Endothelial cell of umbilical vein (primary cell): ENCODE data around the gene CABYR. TPM values are rescaled to one million over a fixed set of nuclear protein-coding genes. Genes with fewer than 3 reads are reported as not detected.

ENCODE experiments used
- BruUV-seq: library from RNA; stranded (reverse); fragments of 400-500 nt; replicated peaks from 2 replicates; lab custom pipeline; 2021; lab: Mats Ljungman, UMichigan
- CTCF ChIA-PET: fragments of 300-600, 350-600 bp; sonication (Branson Sonifier 250); formaldehyde crosslinking; loops from one replicate; lab custom pipeline; 2021; ENCODE audit warnings: antibody characterized with exemption, inconsistent platforms; lab: Charles Lee
- POLR2A ChIA-PET: fragments of 300-600, 350-600 bp; sonication (Branson Sonifier 250); formaldehyde crosslinking; loops from one replicate; lab custom pipeline; 2021; ENCODE audit warnings: antibody characterized with exemption, inconsistent platforms; lab: Charles Lee
- DNase-seq: peaks from one replicate; pipeline ENCODE4 v3.0.0-alpha.2; 2011; ENCODE audit warnings: low read depth, low spot score
- FAIRE-seq: peaks from 2 replicates; lab custom pipeline; 2011; peaks lifted over from hg19 to GRCh38; lab: Jason Lieb, UNC
- H2AFZ ChIP-seq: 2 replicates; pipeline ENCODE4 v1.6.0; 2012; ENCODE audit warnings: low read depth, low read length, control low read depth, inconsistent platforms
- H3K27ac ChIP-seq: 2 replicates; pipeline ENCODE4 v1.5.1; 2011; ENCODE audit warnings: low read depth, mild to moderate bottlenecking, control low read depth, low read length, moderate library complexity; ENCODE audit not compliant: insufficient read depth
- H3K27me3 ChIP-seq, 2 experiments: 2 replicates each; pipeline versions ENCODE4 v1.6.0 to v1.6.1; 2011; ENCODE audit warnings: low read length in 2 of 2, mixed read lengths in 1 of 2; ENCODE audit not compliant: control insufficient read depth in 2 of 2, insufficient read depth in 2 of 2
- H3K36me3 ChIP-seq, 2 experiments: 2 replicates in 1 of 2; 3 replicates in 1 of 2; pipeline ENCODE4 v1.5.1; 2011; ENCODE audit warnings: low read length in 2 of 2, mild to moderate bottlenecking in 1 of 2, moderate library complexity in 1 of 2; ENCODE audit not compliant: control insufficient read depth in 2 of 2, insufficient read depth in 2 of 2; ENCODE audit errors: extremely low read depth in 1 of 2
- H3K4me1 ChIP-seq: 3 replicates; pipeline ENCODE4 v1.5.1; 2011; ENCODE audit warnings: mild to moderate bottlenecking, low read length; ENCODE audit not compliant: control insufficient read depth, insufficient read depth; ENCODE audit errors: extremely low read depth
- H3K4me2 ChIP-seq: 2 replicates; pipeline ENCODE4 v1.6.1; 2011; ENCODE audit warnings: low read length, control low read depth, mixed read lengths; ENCODE audit not compliant: insufficient read depth
- H3K4me3 ChIP-seq, 3 experiments: fragments of 200-600 bp in 1 of 3; sonication (generic), shearing (Covaris generic) in 1 of 3; replicated peaks in 1 of 3; 2 replicates each; pipeline ENCODE4 v1.5.1; 2011 to 2016; ENCODE audit warnings: control low read depth in 3 of 3, low read length in 3 of 3, mild to moderate bottlenecking in 2 of 3, inconsistent platforms in 1 of 3, low read depth in 1 of 3, moderate library complexity in 1 of 3; ENCODE audit not compliant: insufficient read depth in 1 of 3
- H3K79me2 ChIP-seq: 2 replicates; pipeline ENCODE4 v1.6.0; 2012; ENCODE audit warnings: low read length, inconsistent platforms; ENCODE audit not compliant: control insufficient read depth, insufficient read depth
- H3K9ac ChIP-seq: replicated peaks from 2 replicates; pipeline ENCODE3; 2011; ENCODE audit warnings: low read length, control low read depth; ENCODE audit not compliant: insufficient read depth; ENCODE audit errors: extremely low read depth
- H3K9me1 ChIP-seq: replicated peaks from 3 replicates; pipeline ENCODE4 v1.6.0; 2011; ENCODE audit warnings: mild to moderate bottlenecking, low read length; ENCODE audit not compliant: control insufficient read depth, insufficient read depth; ENCODE audit errors: extremely low read depth
- H3K9me3 ChIP-seq: replicated peaks from 2 replicates; pipeline ENCODE4 v1.5.1; 2012; ENCODE audit warnings: low read length, inconsistent platforms; ENCODE audit not compliant: control insufficient read depth, insufficient read depth
- H4K20me1 ChIP-seq: replicated peaks from 2 replicates; pipeline ENCODE3; 2011; ENCODE audit warnings: mild to moderate bottlenecking, low read length; ENCODE audit not compliant: control insufficient read depth, insufficient read depth; ENCODE audit errors: extremely low read depth
- EZH2 ChIP-seq: IDR thresholded peaks from 2 replicates; pipeline ENCODE4 v1.6.1; 2012; ENCODE audit warnings: borderline replicate concordance, low read depth, mild to moderate bottlenecking, moderate library complexity, low read length, inconsistent platforms; ENCODE audit not compliant: severe bottlenecking
- FOS ChIP-seq: IDR thresholded peaks from 2 replicates; pipeline ENCODE4 v1.6.1; 2011; ENCODE audit warnings: mild to moderate bottlenecking, low read length, moderate library complexity, borderline replicate concordance; ENCODE audit not compliant: insufficient read depth
- GATA2 ChIP-seq: IDR thresholded peaks from 2 replicates; pipeline ENCODE4 v1.7.0; 2011; ENCODE audit warnings: low read depth, mild to moderate bottlenecking, moderate library complexity, mixed read lengths, low read length; ENCODE audit not compliant: insufficient read length, insufficient read depth
- JUN ChIP-seq: IDR thresholded peaks from 2 replicates; pipeline ENCODE4 v1.6.1; 2011; ENCODE audit warnings: borderline replicate concordance, low read depth; ENCODE audit not compliant: insufficient read length, insufficient read depth
- MYC ChIP-seq: IDR thresholded peaks from one replicate; pipeline ENCODE4 v1.6.1; 2011; ENCODE audit warnings: mild to moderate bottlenecking, low read depth, low read length
- POLR2A ChIP-seq: IDR thresholded peaks from 2 replicates; pipeline ENCODE4 v1.6.1; 2012; ENCODE audit warnings: low read depth, mild to moderate bottlenecking, control low read depth, low read length
- POLR2AphosphoS5 ChIP-seq: IDR thresholded peaks from 2 replicates; pipeline ENCODE4 v1.6.1; 2012; ENCODE audit warnings: low read depth, mild to moderate bottlenecking, control low read depth, low read length, moderate library complexity; ENCODE audit not compliant: insufficient read depth
- dilution Hi-C: fragments of 300-500 bp; cut with MboI; formaldehyde crosslinking; loops from one replicate; pipeline ENCODE4 v1.15.0; 2019; ENCODE audit warnings: low sequenced_read_pairs; ENCODE audit not compliant: extremely low pct_ligation_motif_present
- intact Hi-C: fragments of 100-400 bp; cut with micrococcal nuclease; formaldehyde crosslinking; loops from one replicate; pipeline ENCODE4 v1.10.0; 2022
- polyA plus RNA-seq, 4 experiments: library from polyadenylated mRNA; depleted of rRNA in 3 of 4; stranded (reverse) in 3 of 4; unstranded in 1 of 4; fragments of >200 nt; gene quantifications; 2 replicates each; pipeline versions ENCODE4 v1.2.1 to v1.2.3, GENCODE V29; 2011 to 2012; ENCODE audit warnings: missing spikeins in 1 of 4
- total RNA-seq: library from RNA; stranded (reverse); gene quantifications from 2 replicates; pipeline ENCODE4 v1.2.3, GENCODE V29; 2021
- TF ChIP-seq, protein P1 (sequence below), 2 donors: IDR thresholded peaks; 1 replicate in 1 of 2; 2 replicates in 1 of 2; pipeline ENCODE4 v1.5.1; 2011; ENCODE audit warnings: low read length in 2 of 2, mild to moderate bottlenecking in 2 of 2, moderate library complexity in 2 of 2, control low read depth in 1 of 2, inconsistent platforms in 1 of 2, low read depth in 1 of 2; ENCODE audit not compliant: insufficient read depth in 1 of 2; ENCODE audit errors: extremely low read depth in 1 of 2
- TF ChIP-seq, protein P2 (sequence below): IDR thresholded peaks from 2 replicates; pipeline ENCODE4 v1.6.1; 2011; ENCODE audit not compliant: insufficient read depth, insufficient read length

The CABYR gene
- total and polyA plus RNA-seq, 2 donors (not counting 3 experiments of a cell fraction or from before 2014, with no cell fraction given), result 3.9 to 8.9 TPM

DNA sequence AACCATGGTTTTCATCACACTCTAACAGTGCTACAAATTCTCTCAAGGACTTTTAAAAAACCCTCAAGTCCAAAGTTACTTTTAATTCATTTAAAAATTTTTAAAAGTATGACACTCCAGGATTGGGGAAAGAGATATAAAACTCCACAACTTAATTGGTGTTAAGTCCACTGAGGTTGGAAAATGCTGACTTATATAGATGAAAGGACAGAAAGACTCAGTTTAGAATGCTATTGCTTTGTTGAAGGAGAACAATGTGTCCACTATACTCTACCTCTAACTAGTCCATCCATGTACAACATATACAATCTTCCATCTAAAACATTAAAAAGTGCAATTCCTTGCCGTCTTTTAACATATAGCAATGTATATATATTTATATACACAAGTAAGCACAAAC, 41.2 kb downstream of the CABYR start:
- no peaks in the 10 kb centered on the region for H3K9me3 ChIP-seq
- FAIRE-seq, result no peak
- H3K4me1 ChIP-seq, result no peaks in the 10 kb centered on the region
- no peak overlapping the region for H3K4me3 ChIP-seq
- no peaks in the 10 kb centered on the region for H3K9me1 ChIP-seq
- H3K9ac ChIP-seq, result no peak overlapping the region
- H3K79me2 ChIP-seq, result no peaks in the 10 kb centered on the region
- intact Hi-C loops (no loop called here), dilution Hi-C loops (no loop called here)
- H4K20me1 ChIP-seq, result no peaks in the 10 kb centered on the region
- H3K4me2 ChIP-seq, result no peak overlapping the region
- no peak overlapping the region for H2AFZ ChIP-seq
- ChIA-PET CTCF (interaction anchor here (6.0 kb wide), 1 partner anchor 308 kb away, joined by 276 read pairs; no protein-coding TSS in a partner anchor), POLR2A (no interaction called here)
- no peaks in the 10 kb centered on the region for H3K27me3 ChIP-seq
- TF ChIP-seq EZH2 (no peak), GATA2 (no peak), MYC (no peak), JUN (no peak), POLR2AphosphoS5 (no peak), POLR2A (no peak), FOS (no peak)
- TF ChIP-seq, protein P1, sequence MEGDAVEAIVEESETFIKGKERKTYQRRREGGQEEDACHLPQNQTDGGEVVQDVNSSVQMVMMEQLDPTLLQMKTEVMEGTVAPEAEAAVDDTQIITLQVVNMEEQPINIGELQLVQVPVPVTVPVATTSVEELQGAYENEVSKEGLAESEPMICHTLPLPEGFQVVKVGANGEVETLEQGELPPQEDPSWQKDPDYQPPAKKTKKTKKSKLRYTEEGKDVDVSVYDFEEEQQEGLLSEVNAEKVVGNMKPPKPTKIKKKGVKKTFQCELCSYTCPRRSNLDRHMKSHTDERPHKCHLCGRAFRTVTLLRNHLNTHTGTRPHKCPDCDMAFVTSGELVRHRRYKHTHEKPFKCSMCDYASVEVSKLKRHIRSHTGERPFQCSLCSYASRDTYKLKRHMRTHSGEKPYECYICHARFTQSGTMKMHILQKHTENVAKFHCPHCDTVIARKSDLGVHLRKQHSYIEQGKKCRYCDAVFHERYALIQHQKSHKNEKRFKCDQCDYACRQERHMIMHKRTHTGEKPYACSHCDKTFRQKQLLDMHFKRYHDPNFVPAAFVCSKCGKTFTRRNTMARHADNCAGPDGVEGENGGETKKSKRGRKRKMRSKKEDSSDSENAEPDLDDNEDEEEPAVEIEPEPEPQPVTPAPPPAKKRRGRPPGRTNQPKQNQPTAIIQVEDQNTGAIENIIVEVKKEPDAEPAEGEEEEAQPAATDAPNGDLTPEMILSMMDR (IDR thresholded peaks at IDR 0.05; ENCODE audit: extremely low read depth in 1 of 2, insufficient read depth in 1 of 2, low read depth in 1 of 2, low read length in 2 of 2), result no peak
- TF ChIP-seq, protein P2, sequence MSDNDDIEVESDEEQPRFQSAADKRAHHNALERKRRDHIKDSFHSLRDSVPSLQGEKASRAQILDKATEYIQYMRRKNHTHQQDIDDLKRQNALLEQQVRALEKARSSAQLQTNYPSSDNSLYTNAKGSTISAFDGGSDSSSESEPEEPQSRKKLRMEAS, result no peak
- DNase-seq, result no peak
- H3K27ac ChIP-seq, result no peak overlapping the region
- BruUV-seq, result no TSS peak
- H3K36me3 ChIP-seq, result no peaks in the 10 kb centered on the region
